Keratinocyte (primary cell): ENCODE results near the gene BBS9.

Experiments used
- CTCF ChIP-seq, 3 experiments: IDR thresholded peaks in 1 of 3; conservative IDR thresholded peaks in 1 of 3; optimal IDR thresholded peaks in 1 of 3; 2 replicates in 2 of 3; 3 replicates in 1 of 3; pipeline versions ENCODE3 to v1.5.1; 2011; ENCODE audit warnings: low read length in 3 of 3, mild to moderate bottlenecking in 3 of 3, moderate library complexity in 2 of 3, control low read depth in 1 of 3, inconsistent platforms in 1 of 3; ENCODE audit not compliant: insufficient read depth in 2 of 3; ENCODE audit errors: extremely low read depth in 1 of 3
- EZH2 ChIP-seq: IDR thresholded peaks from one replicate; pipeline ENCODE4 v1.6.1; 2012; ENCODE audit warnings: inconsistent platforms, mild to moderate bottlenecking, low read length, moderate library complexity

- TF ChIP-seq CTCF (optimal IDR thresholded peaks at IDR 0.05 in 1 of 3, IDR thresholded peaks at IDR 0.05 in 1 of 3, conservative IDR thresholded peaks at IDR 0.05 in 1 of 3; ENCODE audit: extremely low read depth in 1 of 3, insufficient read depth in 2 of 3, low read length in 3 of 3) = no peak
- no peak for TF ChIP-seq EZH2
Measured at GRCh38 chr7:33232632-33233145, 103.3 kb downstream of the BBS9 start.
